HCT116 (cell line): ENCODE data around the gene EPHB3.

ENCODE experiments used
- CTCF ChIP-seq, 3 experiments: fragments of 200-600 bp in 1 of 3; sonication (generic) in 1 of 3; IDR thresholded peaks in 2 of 3; conservative IDR thresholded peaks in 1 of 3; 2 replicates each; pipeline ENCODE4 v1.5.1; 2012 to 2017; ENCODE audit warnings: low read depth in 2 of 3, low read length in 2 of 3, antibody characterized with exemption in 1 of 3, borderline replicate concordance in 1 of 3, control low read depth in 1 of 3, mild to moderate bottlenecking in 1 of 3, mixed read lengths in 1 of 3, mixed run types in 1 of 3, moderate library complexity in 1 of 3; ENCODE audit not compliant: insufficient read depth in 1 of 3
- EZH2 ChIP-seq: fragments of 200-600 bp; sonication (generic); IDR thresholded peaks from 2 replicates; pipeline ENCODE4 v1.6.1; 2017; ENCODE audit warnings: antibody characterized with exemption, mixed run types
- EZH2phosphoT487 ChIP-seq: fragments of 200-600 bp; IDR thresholded peaks from 2 replicates; pipeline ENCODE4 v1.6.1; 2018; ENCODE audit warnings: antibody characterized with exemption, borderline replicate concordance
- JUND ChIP-seq: IDR thresholded peaks from 2 replicates; pipeline ENCODE4 v1.6.1; 2012
- MAX ChIP-seq: IDR thresholded peaks from 2 replicates; pipeline ENCODE4 v1.6.1; 2012
- POLR2A ChIP-seq: IDR thresholded peaks from 2 replicates; pipeline ENCODE4 v1.7.0; 2011; ENCODE audit warnings: borderline replicate concordance; ENCODE audit not compliant: insufficient read depth, insufficient read length; ENCODE audit errors: extremely low read depth
- POLR2AphosphoS5 ChIP-seq: IDR thresholded peaks from 2 replicates; pipeline ENCODE4 v1.6.1; 2011; ENCODE audit warnings: mild to moderate bottlenecking, low read depth, low read length, moderate library complexity
- RAD21 ChIP-seq: IDR thresholded peaks from 2 replicates; pipeline ENCODE4 v1.6.1; 2012; ENCODE audit warnings: low read depth, mild to moderate bottlenecking
- REST ChIP-seq: IDR thresholded peaks from 2 replicates; pipeline ENCODE4 v1.6.1; 2012; ENCODE audit warnings: low read depth
- SIN3A ChIP-seq: IDR thresholded peaks from 2 replicates; pipeline ENCODE4 v1.6.1; 2012; ENCODE audit warnings: low read depth
- SP1 ChIP-seq: IDR thresholded peaks from 2 replicates; pipeline ENCODE4 v1.6.1; 2012; ENCODE audit warnings: low read depth
- TCF7L2 ChIP-seq: IDR thresholded peaks from 2 replicates; pipeline ENCODE4 v1.7.0; 2011; ENCODE audit warnings: borderline replicate concordance, inconsistent platforms; ENCODE audit not compliant: insufficient read depth, insufficient read length; ENCODE audit errors: extremely low read depth
- YY1 ChIP-seq: IDR thresholded peaks from 2 replicates; pipeline ENCODE4 v1.6.1; 2011; ENCODE audit warnings: low read length, low read depth, moderate library complexity, mild to moderate bottlenecking; ENCODE audit not compliant: insufficient replicate concordance; ENCODE audit errors: extremely low read depth

- TF ChIP-seq POLR2AphosphoS5, result no peak
- TF ChIP-seq EZH2, result no peak
- no peak for TF ChIP-seq POLR2A
- no peak for TF ChIP-seq CTCF (IDR thresholded peaks at IDR 0.05 in 2 of 3, conservative IDR thresholded peaks at IDR 0.05 in 1 of 3; ENCODE audit: borderline replicate concordance in 1 of 3, insufficient read depth in 1 of 3, low read depth in 2 of 3, low read length in 2 of 3)
- TF ChIP-seq SIN3A, result no peak
- no peak for TF ChIP-seq RAD21
- TF ChIP-seq JUND, result no peak
- TF ChIP-seq YY1, result no peak
- no peak for TF ChIP-seq EZH2phosphoT487
- no peak for TF ChIP-seq SP1
- TF ChIP-seq TCF7L2, result no peak
- TF ChIP-seq MAX, result no peak
- TF ChIP-seq REST, result no peak
Observed at GRCh38 chr3:184552863-184553262, 8.7 kb upstream of the EPHB3 start.
